Stimulated activated CD8-positive, alpha-beta memory T cell treated with anti-CD3 and anti-CD28 coated beads, Interleukin-15, amount 100 ng/mL, for 24 hours (primary cell): ENCODE data around the gene TMEM169.

Experiments used
- DNase-seq: peaks from one replicate; pipeline ENCODE4 v3.0.0-alpha.2; 2020; ENCODE audit warnings: low read depth

The TMEM169 gene

GRCh38 chr2:216104691-216105090, 23.0 kb downstream of the TMEM169 start:
- no peak for DNase-seq

- no peak for DNase-seq
These were observed 25.6 kb downstream of the TMEM169 start for GRCh38 chr2:216107320-216107719.

- no peak for DNase-seq
These were observed 26.0 kb downstream of the TMEM169 start for GRCh38 chr2:216107760-216108159.

DNA sequence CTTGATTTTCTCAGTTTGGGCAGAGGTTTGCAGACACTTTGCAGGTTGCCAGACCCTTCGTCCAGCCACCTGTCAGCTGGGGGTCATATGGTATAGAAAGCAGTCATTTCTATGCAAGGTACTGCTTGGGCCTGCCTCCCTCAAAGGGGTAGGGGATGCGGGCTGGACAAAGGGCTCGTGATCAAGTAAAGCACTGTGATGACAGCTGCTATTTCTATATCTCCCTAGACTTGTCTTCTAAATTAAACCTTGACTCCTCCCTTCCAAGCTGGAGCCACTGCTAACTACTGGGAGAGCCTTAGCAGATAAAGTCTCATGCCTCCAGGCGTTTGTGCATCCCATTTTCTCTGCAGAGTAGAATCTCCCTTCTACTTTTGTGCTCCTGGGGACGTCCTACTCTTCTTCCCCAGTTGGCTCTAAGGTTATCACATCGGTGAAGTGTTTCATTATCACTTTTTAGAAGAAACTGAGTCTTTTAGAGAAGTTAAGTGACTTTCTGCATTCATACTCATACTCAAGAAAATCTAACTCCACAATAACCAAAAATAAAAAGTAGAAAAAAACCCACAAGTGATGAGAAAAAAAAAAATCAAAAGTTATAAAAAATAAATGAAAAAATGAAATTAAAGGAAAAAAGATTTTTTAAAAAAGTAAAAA, 26.7 kb downstream of the TMEM169 start:
- no peak for DNase-seq

DNA sequence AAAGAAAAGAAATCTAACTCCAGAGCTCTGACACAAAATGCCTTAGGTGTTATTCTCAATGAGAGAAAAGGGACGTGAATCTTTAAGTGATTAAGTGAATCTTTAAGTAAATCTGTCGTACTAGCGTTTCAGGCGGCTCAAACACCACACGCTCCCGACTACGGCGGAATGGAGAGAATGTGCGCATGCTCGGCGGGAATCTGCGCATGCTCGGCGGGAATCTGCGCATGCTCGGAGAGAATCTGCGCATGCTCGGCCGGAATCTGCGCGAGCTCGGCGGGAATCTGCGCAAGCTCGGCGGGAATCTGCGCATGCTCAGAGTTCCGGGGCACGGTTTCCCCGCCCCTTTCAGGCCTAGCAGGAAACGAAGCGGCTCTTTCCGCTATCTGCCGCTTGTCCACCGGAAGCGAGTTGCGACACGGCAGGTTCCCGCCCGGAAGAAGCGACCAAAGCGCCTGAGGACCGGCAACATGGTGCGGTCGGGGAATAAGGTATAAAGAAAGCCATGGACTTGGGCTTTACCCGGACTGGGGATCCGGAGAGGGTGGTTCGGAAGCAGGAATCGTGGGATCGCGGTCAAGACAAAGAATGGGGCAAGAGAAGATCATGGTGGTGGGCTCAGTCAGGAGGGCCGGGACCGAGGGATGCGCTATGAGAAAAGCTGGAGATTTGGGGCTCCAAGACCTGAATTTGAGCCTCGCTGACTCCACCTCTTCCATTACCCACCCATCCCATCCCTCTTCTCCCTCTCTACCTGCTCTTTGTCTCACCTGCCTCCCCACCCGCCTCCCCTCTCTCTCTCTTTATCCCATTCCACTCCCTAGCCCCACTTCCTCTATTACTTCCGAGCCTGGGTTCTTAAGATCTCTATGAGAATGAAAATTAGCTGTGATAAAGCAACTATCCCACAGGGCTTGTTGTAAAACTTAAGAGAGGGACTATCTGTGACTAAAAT, 27.5 kb downstream of the TMEM169 start, which contains the start of gene XRCC5:
TSS of gene XRCC5 (plus strand) at position 382 of the 955 bp plus-strand sequence. CDS start at position 471, 89 bp downstream.
- peak; percentile 98 for DNase-seq

- no peak for DNase-seq
These were observed 28.4 kb downstream of the TMEM169 start for GRCh38 chr2:216109962-216110614.

- DNase-seq, result no peak
These were observed 28.9 kb downstream of the TMEM169 start for GRCh38 chr2:216110620-216111019.

GRCh38 chr2:216111122-216111521, 29.4 kb downstream of the TMEM169 start:
- DNase-seq, result no peak

DNA sequence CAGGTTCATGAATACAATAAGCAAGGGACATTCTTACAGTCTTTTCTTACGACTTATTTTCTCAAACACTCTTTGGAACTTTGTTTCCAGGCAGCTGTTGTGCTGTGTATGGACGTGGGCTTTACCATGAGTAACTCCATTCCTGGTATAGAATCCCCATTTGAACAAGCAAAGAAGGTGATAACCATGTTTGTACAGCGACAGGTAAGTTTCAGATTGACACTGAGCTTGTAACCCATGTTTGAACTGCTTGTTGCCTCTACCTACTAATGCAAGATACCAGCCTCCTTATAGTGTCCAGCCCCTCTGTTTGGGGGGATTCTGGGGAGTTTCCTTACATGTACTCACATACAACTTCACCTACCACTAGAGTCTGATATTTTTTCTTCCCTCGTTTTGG, 31.2 kb downstream of the TMEM169 start:
- DNase-seq, result no peak

DNA sequence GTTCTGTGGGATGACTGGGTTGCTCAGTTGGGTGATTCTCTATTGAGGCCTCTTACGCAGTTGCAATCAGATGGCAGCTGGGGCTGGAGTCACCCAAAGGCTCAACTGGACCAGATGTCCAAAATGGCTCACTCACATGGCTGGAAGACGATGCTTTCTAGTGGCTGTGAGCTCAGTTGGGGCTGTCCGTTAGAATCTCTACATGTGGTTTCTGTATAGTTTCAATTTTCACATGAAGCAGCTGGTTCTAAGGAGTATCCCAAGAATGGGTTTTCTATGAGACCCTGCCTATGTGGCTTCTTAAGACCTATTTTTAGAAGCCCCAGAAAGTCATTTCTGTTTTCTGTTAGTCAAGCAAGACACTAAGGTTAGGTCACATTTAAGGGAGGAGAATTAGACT, 31.9 kb downstream of the TMEM169 start:
- DNase-seq, result no peak

DNA sequence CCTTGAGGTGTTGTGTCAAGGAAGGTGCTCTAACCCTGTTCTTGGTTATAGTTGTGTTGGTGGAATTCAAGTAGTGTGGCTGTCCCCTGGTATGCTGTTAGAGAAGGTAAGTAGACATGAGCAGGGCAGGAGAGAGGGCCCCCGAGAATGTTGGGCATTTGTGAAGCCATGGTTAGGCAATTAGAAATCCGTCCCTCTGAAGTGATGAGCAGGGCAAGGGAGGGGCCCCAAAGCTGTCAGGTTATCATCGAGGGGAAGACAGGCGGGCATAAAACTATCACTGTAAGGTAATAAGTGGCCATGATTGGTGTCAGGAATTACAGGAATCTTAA, 32.6 kb downstream of the TMEM169 start:
- DNase-seq, result no peak

GRCh38 chr2:216114714-216115531, 33.2 kb downstream of the TMEM169 start:
- DNase-seq, result peak; percentile 91

GRCh38 chr2:216116418-216116817, 34.7 kb downstream of the TMEM169 start:
- DNase-seq, result no peak

- no peak for DNase-seq
These were observed 36.0 kb downstream of the TMEM169 start for GRCh38 chr2:216117561-216118340.

DNA sequence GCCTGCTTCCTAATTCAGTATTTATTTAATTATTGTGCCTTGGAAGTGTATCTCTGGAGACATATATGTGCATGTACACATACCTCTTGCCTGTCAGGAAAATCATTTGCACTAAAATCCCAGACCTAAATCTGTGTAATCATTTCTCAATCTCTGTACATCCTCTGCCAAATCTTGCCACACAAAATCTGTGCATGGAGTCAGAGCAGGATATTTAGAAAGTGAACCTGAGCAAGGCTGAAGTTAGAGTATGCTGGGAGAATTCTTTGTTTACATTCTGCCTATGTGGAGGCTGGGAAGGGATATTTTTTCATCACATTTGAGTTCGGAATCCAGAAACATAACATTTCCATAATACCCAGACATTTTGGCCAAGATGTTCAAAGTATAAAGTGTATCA, 36.8 kb downstream of the TMEM169 start:
- no peak for DNase-seq

GRCh38 chr2:216119146-216119545, 37.4 kb downstream of the TMEM169 start:
- no peak for DNase-seq

DNA sequence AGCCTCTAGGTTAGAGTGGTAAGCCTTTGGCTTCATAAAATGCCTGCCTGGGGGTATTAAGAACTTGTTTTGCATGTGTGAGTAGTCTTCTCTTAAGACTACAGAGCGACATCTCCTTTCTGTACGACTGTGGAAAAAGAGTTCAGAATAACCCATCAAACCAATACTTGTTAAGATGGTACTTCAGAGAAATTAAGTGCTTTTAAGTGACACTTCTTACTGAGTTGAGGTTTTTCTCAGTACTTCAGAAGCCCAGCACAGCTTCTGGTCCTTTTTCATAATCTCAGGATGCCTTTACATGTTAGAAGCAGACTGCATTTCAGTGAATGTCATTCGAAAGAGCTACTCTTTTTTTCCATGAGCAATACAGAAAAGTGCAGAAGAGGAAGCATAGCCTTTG, 38.3 kb downstream of the TMEM169 start:
- no peak for DNase-seq

GRCh38 chr2:216121255-216121654, 39.5 kb downstream of the TMEM169 start:
- DNase-seq, result no peak

DNA sequence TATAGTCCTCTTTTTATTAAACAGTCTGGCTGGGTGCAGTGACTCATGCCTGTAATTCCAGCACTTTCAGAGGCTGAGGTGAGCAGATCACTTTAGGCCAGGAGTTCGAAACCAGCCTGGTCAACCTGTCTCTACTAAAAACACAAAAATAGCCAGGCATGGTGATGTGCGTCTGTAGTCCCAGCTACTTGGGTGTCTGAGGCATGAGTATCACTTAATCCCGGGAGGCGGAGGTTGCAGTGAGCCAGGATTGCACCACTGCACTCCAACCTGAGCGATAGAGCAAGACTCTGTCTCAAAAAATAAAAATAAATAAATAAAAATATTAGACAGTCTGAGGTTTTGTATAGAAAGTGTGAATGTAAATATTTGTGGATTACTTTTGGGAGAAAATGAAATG, 45.2 kb downstream of the TMEM169 start:
- DNase-seq, result no peak

- no peak for DNase-seq
These were observed 48.7 kb downstream of the TMEM169 start for GRCh38 chr2:216130346-216130971.
